Nephron (organoid): ENCODE measurements around the gene BAD.
"Not testable (repeated sequence)": the region's sequence is repeated elsewhere in the genome, so short reads cannot be mapped to it uniquely, and the experiment has no call there.

Experiments used
- H3K27ac Mint-ChIP-seq, 3 experiments: 2 replicates each; pipeline ENCODE4 v1.8.0; 2020; ENCODE audit warnings: mixed read lengths in 3 of 3, mild to moderate bottlenecking in 2 of 3, moderate library complexity in 1 of 3
- H3K27me3 Mint-ChIP-seq: 2 replicates; pipeline ENCODE4 v1.8.0; 2021; ENCODE audit warnings: low read depth, mild to moderate bottlenecking, moderate library complexity, mixed read lengths
- H3K36me3 Mint-ChIP-seq: 2 replicates; pipeline ENCODE4 v1.8.0; 2020; ENCODE audit warnings: low read depth, mixed read lengths
- H3K4me1 Mint-ChIP-seq: 2 replicates; pipeline ENCODE4 v1.8.0; 2020; ENCODE audit warnings: mixed read lengths
- H3K4me3 Mint-ChIP-seq, 3 experiments: 2 replicates each; pipeline ENCODE4 v1.8.0; 2020; ENCODE audit warnings: mild to moderate bottlenecking in 3 of 3, mixed read lengths in 3 of 3, moderate library complexity in 2 of 3
- H3K9me3 Mint-ChIP-seq: 2 replicates; pipeline ENCODE4 v1.8.0; 2020; ENCODE audit warnings: mixed read lengths
- CTCF ChIP-seq, 3 experiments: fragments of 200-600 bp; sonication (generic); IDR thresholded peaks; one replicate each; pipeline ENCODE4 v1.5.0; 2021; ENCODE audit warnings: antibody characterized with exemption in 3 of 3; ENCODE audit not compliant: unreplicated experiment in 3 of 3

Gene BAD

GRCh38 chr11:64317325-64317960 is 33.0 kb upstream of the BAD start, which contains the start of gene TRMT112:
Gene TRMT112 (minus strand): TSS chr11:64317559. CDS start chr11:64317526, 33 bp downstream.
- H3K9me3 Mint-ChIP-seq, result no peaks in the 10 kb centered on the region

GRCh38 chr11:64316672-64317324 is 32.3 kb upstream of the BAD start:
- TF ChIP-seq CTCF (IDR thresholded peaks at IDR 0.05; ENCODE audit: unreplicated experiment in 3 of 3), result no peak
- H3K4me3 Mint-ChIP-seq, result peak overlapping the region; percentile 94 to 99 (median 96)
- H3K36me3 Mint-ChIP-seq, result peaks cover 22% of the 10 kb centered on the region
- H3K27me3 Mint-ChIP-seq, result no peaks in the 10 kb centered on the region
- H3K9me3 Mint-ChIP-seq, result no peaks in the 10 kb centered on the region
- peaks cover 21% of the 10 kb centered on the region for H3K4me1 Mint-ChIP-seq
- peak overlapping the region; percentile 100 for H3K27ac Mint-ChIP-seq

More at GRCh38 chr11:64317325-64317960, 33.0 kb upstream of the BAD start, which contains the start of gene TRMT112:
- peaks cover 21% of the 10 kb centered on the region for H3K4me1 Mint-ChIP-seq
- TF ChIP-seq CTCF (IDR thresholded peaks at IDR 0.05; ENCODE audit: unreplicated experiment in 3 of 3), result no peak
- peak within 1 kb of the TSS; percentile 100 for H3K27ac Mint-ChIP-seq
- peaks cover 21% of the 10 kb centered on the region for H3K36me3 Mint-ChIP-seq
- H3K27me3 Mint-ChIP-seq, result no peaks in the 10 kb centered on the region
- H3K4me3 Mint-ChIP-seq, result peak within 1 kb of the TSS; percentile 94 to 99 (median 96)

GRCh38 chr11:64315667-64316526 is 31.4 kb upstream of the BAD start:
- H3K9me3 Mint-ChIP-seq, H3K27me3 Mint-ChIP-seq: not testable (repeated sequence)
- peak overlapping the region in 2 of 3 experiments; percentile 100 for H3K27ac Mint-ChIP-seq
- H3K4me3 Mint-ChIP-seq, result peak overlapping the region; percentile 94 to 99 (median 96)
- peaks cover 16% of the 10 kb centered on the region for H3K36me3 Mint-ChIP-seq
- peaks cover 21% of the 10 kb centered on the region for H3K4me1 Mint-ChIP-seq

GRCh38 chr11:64314805-64315561 is 30.5 kb upstream of the BAD start:
- Mint-ChIP-seq H3K4me1 (peaks cover 21% of the 10 kb centered on the region), H3K27me3 (no peaks in the 10 kb centered on the region), H3K27ac (no peak overlapping the region), H3K9me3 (no peaks in the 10 kb centered on the region), H3K4me3 (peak overlapping the region; percentile 56 to 72 (median 70)), H3K36me3 (peaks cover 16% of the 10 kb centered on the region)
- no peak for TF ChIP-seq CTCF (IDR thresholded peaks at IDR 0.05; ENCODE audit: unreplicated experiment in 3 of 3)

GRCh38 chr11:64314146-64314804 is 29.8 kb upstream of the BAD start:
- Mint-ChIP-seq H3K27me3 (no peaks in the 10 kb centered on the region), H3K27ac (peak overlapping the region in 2 of 3 experiments; percentile 51 to 63), H3K4me1 (peaks cover 19% of the 10 kb centered on the region), H3K9me3 (no peaks in the 10 kb centered on the region), H3K4me3 (peak overlapping the region; percentile 52 to 70 (median 59)), H3K36me3 (peaks cover 16% of the 10 kb centered on the region)
- TF ChIP-seq CTCF (IDR thresholded peaks at IDR 0.05; ENCODE audit: unreplicated experiment in 3 of 3), result peak in 2 of 3 experiments; percentile 5 to 10
